Cerebellar cortex (tissue), 1 donor: ENCODE data around the gene ANGEL1.
A peak's percentile ranks its signal among the peaks of the same experiment; 100 is the strongest.

Source experiments
- DNase-seq: peaks from one replicate; pipeline ENCODE4 v3.0.0-alpha.2; 2015; ENCODE audit warnings: low spot score

ANGEL1 gene

GRCh38 chr14:76765461-76765931 is 47.2 kb downstream of the ANGEL1 start:
- DNase-seq: no peak

GRCh38 chr14:76763096-76764041 is 49.3 kb downstream of the ANGEL1 start:
- peak; percentile 55 for DNase-seq

GRCh38 chr14:76762411-76763095 is 50.1 kb downstream of the ANGEL1 start:
- peak; percentile 42 for DNase-seq

- no peak for DNase-seq
These were observed 50.7 kb downstream of the ANGEL1 start for GRCh38 chr14:76761960-76762410.

DNA sequence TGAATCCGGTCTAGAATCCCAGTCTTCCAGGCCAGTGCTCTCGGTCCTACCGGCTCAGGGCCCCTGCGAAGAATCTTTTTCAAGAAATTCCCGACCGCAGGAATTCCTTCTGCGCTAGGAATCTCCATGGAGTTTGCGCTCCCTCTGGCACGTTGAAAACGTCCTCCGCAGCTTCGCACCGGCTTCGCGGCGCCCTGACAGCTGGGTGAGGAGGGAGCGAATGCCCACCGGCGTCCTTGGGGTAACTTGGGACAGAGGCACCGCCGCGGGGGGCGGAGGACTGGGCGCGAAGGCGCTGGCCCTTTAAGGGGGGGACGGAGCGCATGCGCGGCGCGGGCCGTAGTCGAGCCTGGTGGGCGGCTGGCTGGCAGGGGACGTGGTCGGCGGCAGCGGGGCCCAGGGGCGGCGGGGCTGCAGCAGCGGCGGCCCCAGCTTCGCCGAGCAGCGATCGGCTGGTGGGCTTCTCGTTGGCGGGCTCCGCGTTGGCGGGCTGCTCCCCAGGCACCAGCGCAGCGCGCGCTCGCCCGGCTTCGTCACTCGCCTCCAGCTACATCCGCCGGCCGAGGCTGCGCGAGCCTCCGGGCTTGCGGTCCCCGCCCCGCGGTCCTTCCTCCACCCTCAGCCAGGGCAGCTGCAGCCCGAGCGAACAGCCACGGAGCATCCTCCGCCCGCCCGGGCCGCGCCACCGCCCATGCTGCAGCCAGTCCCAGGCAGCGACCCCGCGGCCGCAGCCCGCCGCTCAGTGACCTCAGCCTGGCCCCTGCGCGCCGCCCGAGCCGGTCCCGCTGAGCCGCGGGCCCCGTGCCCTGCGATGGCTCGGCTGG is 51.3 kb downstream of the ANGEL1 start, which contains the start of gene VASH1:
Gene VASH1, plus strand, starts transcription at position 333 of the 824 bp plus-strand sequence. CDS start 1,354 bp downstream, outside the sequence.
- peak; percentile 59 for DNase-seq

DNA sequence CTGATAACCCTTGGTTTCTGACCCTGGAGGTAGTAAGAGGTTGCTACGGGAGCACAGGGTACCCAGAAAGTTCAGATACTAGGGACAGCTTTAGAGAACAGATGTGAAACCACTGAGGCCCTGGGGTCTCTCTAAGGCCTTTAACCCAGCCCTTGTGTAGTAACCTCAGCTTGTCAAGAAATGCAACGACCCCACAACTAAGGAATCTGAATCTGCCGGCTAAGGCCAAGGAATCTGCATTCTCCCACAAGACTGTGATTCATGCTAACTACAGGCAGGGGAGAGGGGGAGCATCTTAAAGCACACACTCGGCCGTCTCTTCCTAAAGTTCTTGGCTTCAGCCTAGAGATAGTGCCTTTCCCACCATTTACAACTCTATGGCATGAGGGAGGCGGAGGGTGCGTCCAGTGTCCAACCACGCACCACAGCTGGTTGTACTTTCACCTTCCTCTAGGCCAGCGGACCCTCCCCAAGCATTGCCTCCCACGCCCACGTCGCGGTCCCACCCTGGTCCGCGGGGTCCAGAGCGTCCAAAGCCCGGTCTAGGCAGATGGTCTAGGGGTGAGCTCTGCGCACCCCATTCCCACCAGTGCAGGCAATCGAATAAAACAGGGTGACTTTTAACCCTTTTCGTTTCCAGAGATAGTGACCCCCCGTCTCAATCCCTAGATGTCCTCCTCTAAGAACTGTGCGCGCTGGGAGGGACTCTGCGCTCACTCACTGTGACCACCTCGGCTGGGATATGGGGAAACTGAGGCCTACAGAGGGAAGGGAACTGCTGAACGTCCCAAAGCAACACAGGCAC is 52.1 kb downstream of the ANGEL1 start:
- no peak for DNase-seq

DNA sequence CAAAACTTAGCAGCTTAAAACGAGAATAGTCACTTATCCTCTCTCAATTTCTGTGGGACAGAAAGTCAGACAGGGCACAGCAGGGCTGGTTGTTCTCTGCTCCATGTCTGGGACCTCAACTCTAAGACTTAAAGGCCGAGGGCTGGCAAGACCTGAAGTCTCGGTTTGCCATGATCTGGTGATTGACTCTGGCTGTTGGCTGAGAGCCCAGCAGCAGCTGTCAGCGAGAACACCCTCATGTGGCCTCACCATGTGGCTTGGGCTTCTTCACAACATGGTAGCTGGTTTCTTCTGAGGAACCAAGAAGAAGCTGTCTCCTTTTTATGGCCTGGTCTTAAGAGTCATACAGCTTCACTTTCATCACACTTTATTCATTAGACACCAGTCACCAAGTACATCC is 53.1 kb downstream of the ANGEL1 start:
- no peak for DNase-seq

DNA sequence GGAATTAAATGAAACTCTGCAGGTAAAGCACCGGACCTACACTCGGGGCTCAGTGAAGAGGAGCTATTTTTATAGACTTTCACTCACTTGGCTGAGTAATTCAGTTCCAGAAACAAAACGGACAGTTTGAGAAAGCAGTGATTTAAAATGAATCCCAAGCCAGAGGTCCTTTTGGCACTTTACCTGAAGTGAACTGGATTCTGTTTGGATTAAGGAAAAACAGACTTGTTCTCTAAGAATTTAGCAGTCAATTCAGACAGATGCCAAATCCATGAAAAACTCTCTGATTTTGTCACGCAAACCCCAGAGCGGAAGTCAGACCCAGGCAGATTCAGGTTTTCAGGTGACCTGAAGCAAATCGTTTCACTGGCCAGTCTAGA is 56.3 kb downstream of the ANGEL1 start:
- DNase-seq: no peak

DNA sequence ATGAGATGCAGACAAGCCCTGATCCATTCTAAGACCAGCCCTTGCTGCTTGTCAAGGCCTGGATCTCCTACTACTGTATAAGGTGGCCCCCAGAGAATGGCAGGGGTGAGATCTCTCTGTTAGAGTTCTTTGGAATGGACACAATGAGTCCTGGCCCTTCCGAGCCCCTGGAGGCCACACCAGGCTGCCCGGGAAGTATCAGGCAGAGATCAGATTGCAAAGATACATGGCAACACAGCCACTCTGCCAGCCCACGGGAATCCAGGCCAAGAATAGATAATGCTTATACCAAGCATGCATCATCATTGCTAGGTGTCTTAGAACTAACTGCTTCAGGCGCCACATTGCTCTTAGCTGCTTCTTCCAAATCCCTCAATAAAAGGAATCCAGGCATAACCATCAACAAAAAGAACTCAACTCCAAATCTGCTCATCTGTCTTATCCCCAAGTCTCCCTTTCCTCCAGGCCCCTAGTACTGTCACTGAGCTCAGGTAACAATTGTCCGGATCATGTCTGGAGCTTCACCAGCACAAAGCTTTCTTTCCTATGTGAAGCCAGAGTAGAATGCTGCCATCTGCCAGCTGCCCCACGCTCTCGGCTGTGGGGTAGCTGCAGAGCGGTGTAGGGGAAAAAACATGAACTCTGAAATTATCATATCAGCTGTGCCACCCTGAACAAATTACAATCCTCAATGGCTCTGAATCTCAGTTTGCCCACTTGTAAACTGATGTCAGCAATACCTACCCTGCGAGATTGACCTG is 56.9 kb downstream of the ANGEL1 start:
- DNase-seq: no peak

DNA sequence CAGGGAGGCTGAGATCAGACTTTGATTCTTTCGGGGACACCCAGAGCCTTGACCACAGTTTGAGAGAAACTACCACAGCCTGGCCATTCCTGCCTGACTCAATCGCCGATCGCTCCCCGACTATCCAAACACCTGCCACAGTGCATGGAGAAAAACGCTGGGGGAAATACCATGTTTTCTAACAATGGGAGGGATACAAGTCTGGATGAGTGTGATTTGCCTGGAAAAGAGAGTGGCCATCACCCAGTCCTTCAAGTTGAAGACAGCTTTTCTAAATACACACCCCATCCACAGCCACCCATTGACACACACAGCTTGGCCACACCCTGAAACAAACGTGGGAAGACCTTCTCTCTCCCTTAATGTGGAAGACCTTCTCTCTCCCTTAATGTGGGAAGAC is 58.1 kb downstream of the ANGEL1 start:
- DNase-seq: no peak

GRCh38 chr14:76753541-76754198 is 59.0 kb downstream of the ANGEL1 start:
- DNase-seq: no peak

DNA sequence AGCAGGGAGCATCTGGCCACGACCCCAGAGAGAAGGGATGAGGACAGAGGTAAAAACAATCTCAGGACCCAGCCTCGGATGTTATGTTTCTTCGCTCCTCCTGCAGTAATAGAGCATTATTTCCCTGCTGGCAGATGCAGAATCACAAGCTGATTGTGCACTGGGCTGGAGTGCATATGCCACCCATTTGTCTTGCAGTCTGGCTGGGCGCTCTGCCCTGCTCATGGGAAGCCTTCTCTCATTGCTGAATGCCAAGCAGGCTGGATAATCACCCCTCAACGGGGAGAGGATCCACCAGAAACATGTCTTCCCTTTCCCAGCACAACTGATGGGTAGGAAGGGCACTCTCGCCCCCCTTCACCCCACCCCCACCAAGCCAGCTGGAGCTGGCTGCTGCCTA is 59.9 kb downstream of the ANGEL1 start:
- peak; percentile 48 for DNase-seq

DNA sequence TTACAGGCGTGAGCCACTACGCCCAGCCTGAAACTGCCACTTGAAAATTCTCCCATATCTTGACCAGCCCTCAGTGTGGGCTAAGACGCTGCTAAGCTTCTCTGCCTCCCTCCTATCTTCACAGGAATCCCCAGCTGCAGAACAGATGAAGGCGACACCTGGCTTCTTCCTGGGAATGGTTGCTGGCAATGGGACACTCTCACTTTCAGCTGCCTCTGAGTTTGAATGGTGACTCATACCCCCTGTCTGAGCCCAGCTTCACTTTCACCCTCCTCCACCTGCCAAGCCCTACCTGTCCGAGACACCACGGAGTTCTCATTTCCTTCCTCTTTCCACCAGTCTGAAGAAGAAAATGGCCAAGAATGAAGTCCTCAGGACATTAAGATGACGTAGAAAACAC is 69.7 kb downstream of the ANGEL1 start:
- no peak for DNase-seq

GRCh38 chr14:76742185-76742584 is 70.5 kb downstream of the ANGEL1 start:
- DNase-seq: no peak

DNA sequence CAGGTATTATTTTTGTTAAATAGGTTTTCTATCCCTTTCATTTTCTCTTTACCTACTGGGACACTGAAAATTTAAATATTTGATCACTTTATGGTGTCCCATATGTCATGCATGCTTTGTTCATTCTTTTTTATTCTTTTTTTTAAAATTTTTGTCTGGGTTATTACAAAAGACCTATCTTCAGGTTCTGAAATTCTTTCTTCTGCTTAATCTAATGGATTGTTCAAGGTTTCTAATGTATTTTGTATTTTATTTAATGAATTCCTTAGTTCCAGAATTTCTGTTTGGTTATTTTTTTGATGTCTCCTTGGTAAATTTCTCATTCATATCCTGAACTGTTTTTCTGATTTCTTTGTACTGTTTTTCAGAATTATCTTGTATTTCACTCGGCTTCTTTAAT is 71.6 kb downstream of the ANGEL1 start:
- DNase-seq: no peak
